Lung (tissue), 12 donors: ENCODE measurements around the gene MED31. TPM values are rescaled to one million over a fixed set of nuclear protein-coding genes. Genes with fewer than 3 reads are reported as not detected.

Source experiments
- ATAC-seq: fragments of 200-7000 bp; cut with Tn5 transposase; one replicate; pipeline ENCODE4 v1.9.1; 2020; ENCODE audit warnings: moderate number of reproducible peaks; ENCODE audit not compliant: insufficient read depth, low FRiP score
- DNase-seq, 3 donors: peaks; one replicate each; pipeline ENCODE4 v3.0.0-alpha.2; 2013 to 2017
- H3K27ac ChIP-seq, 2 donors: one replicate each; pipeline ENCODE4 v1.5.1; 2013; ENCODE audit warnings: mild to moderate bottlenecking in 2 of 2, moderate library complexity in 2 of 2, control low read depth in 1 of 2, inconsistent platforms in 1 of 2, low read depth in 1 of 2, low read length in 1 of 2
- H3K27me3 ChIP-seq, 3 donors: one replicate each; pipeline ENCODE4 v1.5.1; 2013; ENCODE audit warnings: low read length in 2 of 3; ENCODE audit not compliant: control insufficient read depth in 3 of 3, insufficient read depth in 3 of 3
- H3K36me3 ChIP-seq, 4 donors: one replicate each; pipeline ENCODE4 v1.5.1; 2013; ENCODE audit warnings: low read length in 4 of 4, mild to moderate bottlenecking in 1 of 4, moderate library complexity in 1 of 4; ENCODE audit not compliant: control insufficient read depth in 4 of 4, insufficient read depth in 4 of 4
- H3K4me1 ChIP-seq, 5 donors: one replicate each; pipeline ENCODE4 v1.5.1; 2013; ENCODE audit warnings: low read length in 5 of 5, mild to moderate bottlenecking in 2 of 5, moderate library complexity in 1 of 5; ENCODE audit not compliant: control insufficient read depth in 5 of 5, insufficient read depth in 5 of 5
- H3K4me3 ChIP-seq: one replicate; pipeline ENCODE4 v1.5.1; 2013; ENCODE audit warnings: mild to moderate bottlenecking, control low read depth, moderate library complexity
- H3K9ac ChIP-seq, 2 donors: one replicate each; pipeline ENCODE4 v1.5.1; 2013; ENCODE audit warnings: low read length in 2 of 2, control low read depth in 1 of 2; ENCODE audit not compliant: insufficient read depth in 1 of 2
- H3K9me3 ChIP-seq, 4 donors: one replicate each; pipeline ENCODE4 v1.5.1; 2013; ENCODE audit warnings: low read length in 3 of 4, mild to moderate bottlenecking in 1 of 4, moderate library complexity in 1 of 4; ENCODE audit not compliant: control insufficient read depth in 4 of 4, insufficient read depth in 3 of 4
- CTCF ChIP-seq: IDR thresholded peaks from 2 replicates; pipeline ENCODE4 v1.5.1; 2012; ENCODE audit warnings: mild to moderate bottlenecking; ENCODE audit errors: control extremely low read depth, extremely low read depth
- WGBS, 2 donors: extraction: QIAGEN DNeasy Blood & Tissue Kit; methylation state at CpG; one replicate each; pipeline ENCODE4 v1.1.7; 2013; 5-methylcytosine and 5-hydroxymethylcytosine counted together
- polyA plus RNA-seq, 2 donors: library from polyadenylated mRNA; stranded (reverse); fragments of 200-250 nt; gene quantifications; one replicate each; pipeline ENCODE4 v1.2.1, GENCODE V29; 2013
- total RNA-seq, 2 donors: library from RNA; depleted of rRNA in 1 of 2; stranded (reverse); fragments of >200 nt in 1 of 2; gene quantifications; one replicate each; pipeline ENCODE4 v1.2.1, GENCODE V29; 2014 to 2021
- donor health status: control.
- donor health status: control.
- donor health status: Bipolar disorder and iron deficiency.
- donor health status: healthy.
- donor health status: DM: yes; HTN: yes; CAD: no.

MED31 gene
- total and polyA plus RNA-seq, 4 donors = 16.6 to 27.7 (median 19.2) TPM

GRCh38 chr17:6626616-6627015 is 24.8 kb downstream of the MED31 start:
- WGBS, 2 donors = 91 to 97% methylated on average over 6 of the region's 6 CpGs
- Histone ChIP-seq H3K9me3 (no peaks in the 10 kb centered on the region), H3K27ac (no peak overlapping the region), H3K27me3 (no peaks in the 10 kb centered on the region), H3K4me3 (no peak overlapping the region), H3K9ac (no peak overlapping the region), H3K4me1 (no peaks in the 10 kb centered on the region), H3K36me3 (peaks cover 9 to 47% (median 19%) of the 10 kb centered on the region in 4 donors)
- TF ChIP-seq CTCF = no peak
- DNase-seq = no peak
- no peak for ATAC-seq

GRCh38 chr17:6623941-6624340 is 27.5 kb downstream of the MED31 start:
- peaks cover 14 to 46% (median 20%) of the 10 kb centered on the region in 4 donors for H3K36me3 ChIP-seq

GRCh38 chr17:6611231-6611630 is 40.2 kb downstream of the MED31 start:
- H3K27ac ChIP-seq = no peak overlapping the region
- H3K4me3 ChIP-seq = no peak overlapping the region
- H3K4me1 ChIP-seq = no peaks in the 10 kb centered on the region
- no peaks in the 10 kb centered on the region for H3K9me3 ChIP-seq
- H3K36me3 ChIP-seq = peaks cover 18 to 52% (median 40%) of the 10 kb centered on the region in 4 donors
- WGBS, 2 donors = 96 to 98% methylated on average over 4 of the region's 4 CpGs
- H3K9ac ChIP-seq = no peak overlapping the region
- no peak for ATAC-seq
- TF ChIP-seq CTCF = no peak
- no peaks in the 10 kb centered on the region for H3K27me3 ChIP-seq
- no peak for DNase-seq

More at GRCh38 chr17:6623941-6624340, 27.5 kb downstream of the MED31 start:
- no peaks in the 10 kb centered on the region for H3K27me3 ChIP-seq
- no peak overlapping the region for H3K27ac ChIP-seq
- no peak overlapping the region for H3K9ac ChIP-seq
- H3K4me1 ChIP-seq = no peaks in the 10 kb centered on the region
- H3K4me3 ChIP-seq = no peak overlapping the region
- no peak for ATAC-seq
- no peaks in the 10 kb centered on the region for H3K9me3 ChIP-seq
- WGBS, 2 donors = 97% methylated on average over 3 of the region's 3 CpGs
- DNase-seq = no peak
- no peak for TF ChIP-seq CTCF

- Histone ChIP-seq H3K9ac (no peak overlapping the region), H3K36me3 (peaks cover 15 to 60% (median 44%) of the 10 kb centered on the region in 4 donors), H3K4me3 (no peak overlapping the region), H3K4me1 (no peaks in the 10 kb centered on the region), H3K27ac (no peak overlapping the region), H3K27me3 (no peaks in the 10 kb centered on the region), H3K9me3 (no peaks in the 10 kb centered on the region)
- 96 to 98% methylated on average over 5 of the region's 5 CpGs for WGBS, 2 donors
- ATAC-seq (no peak), DNase-seq (no peak)
- TF ChIP-seq CTCF = no peak
These were observed 41.4 kb downstream of the MED31 start for GRCh38 chr17:6610011-6610410.
